Kidney tubule cell (primary cell): ENCODE measurements around the gene TRIM14.
"Not testable (repeated sequence)": the region's sequence is repeated elsewhere in the genome, so short reads cannot be mapped to it uniquely, and the experiment has no call there.

Source experiments
- DNase-seq: peaks from one replicate; pipeline ENCODE4 v3.0.0-alpha.2; 2018; ENCODE audit warnings: low spot score

TRIM14 gene

GRCh38 chr9:98142182-98142907 lies 23.3 kb upstream of the TRIM14 start:
- DNase-seq = peak; percentile 52

GRCh38 chr9:98140503-98140902 lies 21.5 kb upstream of the TRIM14 start:
- DNase-seq = no peak

GRCh38 chr9:98136489-98136888 lies 17.5 kb upstream of the TRIM14 start:
- no peak for DNase-seq

GRCh38 chr9:98135938-98136337 lies 16.9 kb upstream of the TRIM14 start:
- DNase-seq = no peak

- no peak for DNase-seq
Measured at GRCh38 chr9:98135558-98135934, 16.5 kb upstream of the TRIM14 start.

GRCh38 chr9:98134702-98135557 lies 15.9 kb upstream of the TRIM14 start:
- DNase-seq = no peak

GRCh38 chr9:98132806-98133631 lies 14.0 kb upstream of the TRIM14 start:
- DNase-seq = peak; percentile 3

- DNase-seq = no peak
Measured at GRCh38 chr9:98132158-98132557, 13.1 kb upstream of the TRIM14 start.

- no peak for DNase-seq
Measured at GRCh38 chr9:98130576-98131228, 11.7 kb upstream of the TRIM14 start.

- DNase-seq = not testable (repeated sequence)
Measured at GRCh38 chr9:98130060-98130459, 11.0 kb upstream of the TRIM14 start.

- DNase-seq = no peak
Measured at GRCh38 chr9:98129451-98129881, 10.4 kb upstream of the TRIM14 start.

GRCh38 chr9:98128316-98128715 lies 9.3 kb upstream of the TRIM14 start:
- DNase-seq = no peak

- no peak for DNase-seq
Measured at GRCh38 chr9:98127226-98127625, 8.2 kb upstream of the TRIM14 start.

- DNase-seq = no peak
Measured at GRCh38 chr9:98124637-98125426, 5.8 kb upstream of the TRIM14 start.

- DNase-seq = not testable (repeated sequence)
Measured at GRCh38 chr9:98124091-98124490, 5.1 kb upstream of the TRIM14 start.

- peak; percentile 85 for DNase-seq
Measured at GRCh38 chr9:98121058-98121457, 2.0 kb upstream of the TRIM14 start.

GRCh38 chr9:98120476-98120875 lies 1.5 kb upstream of the TRIM14 start:
- DNase-seq = no peak

- peak; percentile 29 for DNase-seq
Measured at GRCh38 chr9:98117984-98118639, 910 bp downstream of the TRIM14 start.

- DNase-seq = not testable (repeated sequence)
Measured at GRCh38 chr9:98117097-98117496, 1.9 kb downstream of the TRIM14 start.

- DNase-seq = no peak
Measured at GRCh38 chr9:98109052-98109451, 10.0 kb downstream of the TRIM14 start.
